NT2/D1 (cell line): ENCODE data around the gene SLC36A1.

Source experiments
- YY1 ChIP-seq: IDR thresholded peaks from 2 replicates; pipeline ENCODE4 v1.6.1; 2011; ENCODE audit not compliant: insufficient read length, insufficient read depth
- ZNF274 ChIP-seq: IDR thresholded peaks from 2 replicates; pipeline ENCODE4 v1.6.1; 2011; ENCODE audit warnings: mild to moderate bottlenecking, low read depth, low read length

GRCh38 chr5:151496041-151496484 lies 48.7 kb downstream of the SLC36A1 start:
- TF ChIP-seq YY1 (no peak), ZNF274 (no peak)
